DMS153 treated with DMSO at 0.1 percent for 48 hours (cell line): ENCODE data around the gene IL1RL2.

Experiments used
- DNase-seq: peaks from one replicate; lab custom pipeline; 2025; ENCODE audit not compliant: unreplicated experiment; lab: John Stamatoyannopoulos, UW

The IL1RL2 gene

DNA sequence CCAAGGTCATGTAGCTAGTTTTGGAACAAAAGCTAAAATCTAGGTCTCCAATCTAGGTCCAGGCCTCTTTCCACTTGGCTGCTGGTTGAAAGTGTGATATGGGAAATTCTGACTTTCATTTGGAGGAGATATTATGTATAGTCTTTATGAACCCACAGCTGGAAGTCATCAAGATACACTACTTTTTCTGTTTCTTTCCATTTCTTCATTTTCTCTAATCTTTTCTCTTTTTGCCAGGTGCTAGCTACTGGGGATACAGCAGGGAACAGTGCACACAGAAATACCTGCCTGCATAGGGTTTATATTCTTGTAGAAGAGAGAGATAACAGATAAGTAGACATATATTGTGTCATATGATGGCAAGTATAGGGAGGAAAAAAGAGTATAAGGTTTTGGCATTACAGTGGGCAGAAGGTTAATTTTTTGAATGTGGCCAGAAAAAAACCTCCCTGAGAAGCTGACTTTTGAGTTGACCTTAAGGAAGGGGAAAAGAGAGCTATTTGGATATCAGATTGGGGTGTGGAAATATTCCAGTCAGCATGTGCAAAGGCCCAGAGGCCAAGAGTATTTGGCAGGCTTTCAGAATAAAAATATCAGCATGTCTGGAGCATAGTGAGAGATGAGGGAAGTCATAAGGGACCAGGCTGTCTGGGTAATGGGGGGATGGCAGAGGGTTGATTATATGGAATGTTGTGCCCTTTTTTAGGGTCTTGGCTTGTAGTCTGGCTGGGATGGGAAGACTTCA lies 28.6 kb upstream of the IL1RL2 start:
- DNase-seq: no peak

DNA sequence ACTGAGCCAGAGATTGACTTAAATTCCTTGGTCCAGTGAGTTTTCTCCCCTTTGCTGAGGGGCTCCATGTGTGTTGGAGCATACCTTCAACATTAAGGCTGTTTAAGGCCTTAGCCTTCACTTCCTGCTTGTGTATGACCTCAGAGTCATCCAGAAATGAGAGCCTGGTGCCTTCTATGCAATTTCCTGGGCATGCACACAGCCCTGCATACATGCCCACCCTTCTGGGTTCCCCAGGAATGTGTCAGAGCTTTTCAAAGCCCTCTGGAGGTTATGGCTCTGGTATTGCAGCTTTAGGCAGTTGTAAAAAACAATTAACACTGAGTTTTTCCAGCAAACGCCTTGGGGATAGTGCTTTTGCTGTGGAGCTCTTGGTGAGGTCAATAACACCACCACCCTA lies 27.5 kb upstream of the IL1RL2 start:
- no peak for DNase-seq

DNA sequence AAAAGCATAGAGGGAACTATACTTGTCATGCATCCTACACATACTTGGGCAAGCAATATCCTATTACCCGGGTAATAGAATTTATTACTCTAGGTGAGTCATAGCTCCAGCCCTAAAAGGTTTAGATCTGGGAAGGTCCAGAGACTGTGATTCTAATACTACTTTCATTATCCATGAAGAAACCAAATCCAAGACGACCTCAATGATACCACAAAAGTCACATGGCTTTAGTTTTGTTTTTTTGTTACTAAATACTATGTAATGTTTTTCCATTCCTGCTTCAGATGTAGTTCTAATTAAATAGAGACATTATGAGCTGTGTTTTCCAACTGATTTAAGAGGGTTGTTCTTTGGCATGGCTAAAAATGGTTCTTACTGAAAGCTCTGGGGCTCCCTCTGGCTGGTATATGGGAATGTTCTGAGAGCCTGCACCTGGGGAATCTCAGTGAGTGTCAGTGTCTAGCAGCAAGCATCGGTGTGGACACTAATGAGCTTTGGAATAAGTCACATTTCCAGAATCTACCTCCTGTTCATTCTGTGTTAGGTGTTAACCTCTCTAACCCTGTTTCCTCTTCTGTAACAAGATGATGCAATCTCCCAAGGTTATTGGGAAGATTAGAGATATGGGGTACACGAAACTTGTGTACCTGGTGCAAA lies 20.5 kb upstream of the IL1RL2 start:
- no peak for DNase-seq

DNA sequence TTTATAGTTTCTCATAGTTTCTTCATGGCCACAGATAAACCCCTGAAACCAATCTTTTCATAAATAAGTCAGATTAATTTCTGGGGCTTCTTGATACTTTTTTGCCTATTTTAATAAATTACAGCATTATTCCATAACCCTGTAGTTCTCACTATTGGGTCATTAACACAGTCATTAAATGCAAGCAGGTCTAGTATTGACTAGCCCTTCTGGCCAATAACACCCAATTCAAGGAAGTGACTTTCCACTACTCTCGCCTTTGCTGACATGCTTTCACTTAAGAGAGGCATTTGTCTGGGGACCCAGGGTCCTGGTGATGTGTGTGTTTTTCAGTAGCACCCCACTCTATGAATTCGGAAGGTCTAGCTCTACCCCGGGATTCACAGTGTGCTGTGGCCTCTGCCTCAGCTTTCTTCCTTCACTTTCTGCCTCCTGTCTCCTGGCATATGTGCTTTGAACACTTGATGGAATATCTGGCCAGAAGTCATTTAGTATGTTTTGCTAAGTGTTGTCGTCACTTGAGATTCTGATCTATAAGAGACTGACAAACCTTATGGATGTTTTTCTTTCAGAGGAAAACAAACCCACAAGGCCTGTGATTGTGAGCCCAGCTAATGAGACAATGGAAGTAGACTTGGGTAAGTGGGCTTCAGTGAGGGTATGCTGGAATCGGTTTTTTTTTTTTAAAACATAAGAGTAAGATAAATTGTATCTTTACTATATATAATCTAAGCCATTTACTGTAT lies 18.6 kb upstream of the IL1RL2 start:
- DNase-seq: no peak

DNA sequence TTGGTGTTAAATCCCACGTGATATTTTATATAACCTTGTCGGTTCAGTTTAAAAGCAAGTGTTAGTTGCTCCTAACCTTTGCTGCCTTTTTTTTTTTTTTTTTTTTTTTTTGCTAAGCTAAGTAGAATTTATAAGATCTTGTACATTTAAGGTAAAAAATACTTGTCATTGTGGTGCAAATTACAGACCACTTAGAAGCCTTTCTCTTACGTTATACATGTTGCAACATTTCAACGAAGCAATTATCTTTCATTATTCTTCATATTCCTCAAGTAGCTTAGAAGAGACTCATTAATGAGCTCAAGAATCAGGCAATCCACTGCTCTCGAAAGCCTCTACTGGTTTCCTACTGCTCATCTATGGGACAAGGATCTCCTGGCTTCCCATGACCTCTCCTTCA lies 14.9 kb upstream of the IL1RL2 start:
- DNase-seq: no peak

DNA sequence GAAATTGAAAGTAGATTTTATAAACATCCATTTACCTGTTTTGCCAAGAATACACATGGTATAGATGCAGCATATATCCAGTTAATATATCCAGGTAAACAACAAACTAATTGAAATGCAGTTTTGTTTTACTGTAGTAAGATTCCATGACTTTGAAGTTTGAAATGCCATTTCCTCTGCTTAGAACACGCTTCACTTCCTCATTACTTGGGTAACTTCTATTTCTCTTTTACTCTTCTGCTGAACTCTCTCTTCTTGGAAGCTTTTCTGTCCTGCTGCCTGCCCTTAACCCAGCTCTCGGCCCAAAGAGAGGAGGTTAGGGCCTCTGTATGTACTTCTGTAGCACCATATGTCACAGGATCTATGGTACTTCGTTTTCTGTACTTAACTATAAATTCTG lies 14.1 kb upstream of the IL1RL2 start:
- DNase-seq: no peak

DNA sequence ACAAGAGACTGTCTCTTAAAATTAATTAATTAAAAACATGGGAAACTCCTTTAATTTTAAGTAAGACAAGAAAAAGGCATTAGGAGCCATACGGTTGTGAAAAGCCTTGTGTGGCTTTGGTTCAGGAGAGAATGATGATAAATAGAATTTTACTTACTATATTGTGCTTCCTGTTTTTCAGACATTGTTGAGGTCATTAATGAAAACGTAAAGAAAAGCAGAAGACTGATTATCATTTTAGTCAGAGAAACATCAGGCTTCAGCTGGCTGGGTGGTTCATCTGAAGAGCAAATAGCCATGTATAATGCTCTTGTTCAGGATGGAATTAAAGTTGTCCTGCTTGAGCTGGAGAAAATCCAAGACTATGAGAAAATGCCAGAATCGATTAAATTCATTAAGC lies 10.7 kb upstream of the IL1RL2 start:
- DNase-seq: no peak

DNA sequence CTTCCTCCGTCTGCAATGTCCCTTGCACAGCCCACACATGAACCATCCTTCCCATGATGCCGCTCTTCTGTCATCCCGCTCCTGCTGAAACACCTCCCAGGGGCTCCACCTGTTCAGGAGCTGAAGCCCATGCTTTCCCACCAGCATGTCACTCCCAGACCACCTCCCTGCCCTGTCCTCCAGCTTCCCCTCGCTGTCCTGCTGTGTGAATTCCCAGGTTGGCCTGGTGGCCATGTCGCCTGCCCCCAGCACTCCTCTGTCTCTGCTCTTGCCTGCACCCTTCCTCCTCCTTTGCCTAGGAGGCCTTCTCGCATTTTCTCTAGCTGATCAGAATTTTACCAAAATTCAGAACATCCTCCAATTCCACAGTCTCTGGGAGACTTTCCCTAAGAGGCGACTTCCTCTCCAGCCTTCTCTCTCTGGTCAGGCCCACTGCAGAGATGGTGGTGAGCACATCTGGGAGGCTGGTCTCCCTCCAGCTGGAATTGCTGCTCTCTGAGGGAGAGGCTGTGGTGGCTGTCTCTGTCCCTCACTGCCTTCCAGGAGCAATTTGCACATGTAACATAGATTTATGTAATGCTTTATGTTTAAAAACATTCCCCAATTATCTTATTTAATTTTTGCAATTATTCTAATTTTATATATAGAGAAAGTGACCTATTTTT lies 8.9 kb upstream of the IL1RL2 start:
- DNase-seq: no peak

DNA sequence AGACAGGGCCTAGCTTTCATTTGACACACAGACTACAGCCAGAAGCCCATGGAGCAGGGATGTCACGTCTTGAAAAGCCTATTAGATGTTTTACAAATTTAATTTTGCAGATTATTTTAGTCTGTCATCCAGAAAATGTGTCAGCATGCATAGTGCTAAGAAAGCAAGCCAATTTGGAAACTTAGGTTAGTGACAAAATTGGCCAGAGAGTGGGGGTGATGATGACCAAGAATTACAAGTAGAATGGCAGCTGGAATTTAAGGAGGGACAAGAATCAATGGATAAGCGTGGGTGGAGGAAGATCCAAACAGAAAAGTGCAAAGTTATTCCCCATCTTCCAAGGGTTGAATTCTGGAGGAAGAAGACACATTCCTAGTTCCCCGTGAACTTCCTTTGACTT lies 7.8 kb upstream of the IL1RL2 start:
- no peak for DNase-seq

DNA sequence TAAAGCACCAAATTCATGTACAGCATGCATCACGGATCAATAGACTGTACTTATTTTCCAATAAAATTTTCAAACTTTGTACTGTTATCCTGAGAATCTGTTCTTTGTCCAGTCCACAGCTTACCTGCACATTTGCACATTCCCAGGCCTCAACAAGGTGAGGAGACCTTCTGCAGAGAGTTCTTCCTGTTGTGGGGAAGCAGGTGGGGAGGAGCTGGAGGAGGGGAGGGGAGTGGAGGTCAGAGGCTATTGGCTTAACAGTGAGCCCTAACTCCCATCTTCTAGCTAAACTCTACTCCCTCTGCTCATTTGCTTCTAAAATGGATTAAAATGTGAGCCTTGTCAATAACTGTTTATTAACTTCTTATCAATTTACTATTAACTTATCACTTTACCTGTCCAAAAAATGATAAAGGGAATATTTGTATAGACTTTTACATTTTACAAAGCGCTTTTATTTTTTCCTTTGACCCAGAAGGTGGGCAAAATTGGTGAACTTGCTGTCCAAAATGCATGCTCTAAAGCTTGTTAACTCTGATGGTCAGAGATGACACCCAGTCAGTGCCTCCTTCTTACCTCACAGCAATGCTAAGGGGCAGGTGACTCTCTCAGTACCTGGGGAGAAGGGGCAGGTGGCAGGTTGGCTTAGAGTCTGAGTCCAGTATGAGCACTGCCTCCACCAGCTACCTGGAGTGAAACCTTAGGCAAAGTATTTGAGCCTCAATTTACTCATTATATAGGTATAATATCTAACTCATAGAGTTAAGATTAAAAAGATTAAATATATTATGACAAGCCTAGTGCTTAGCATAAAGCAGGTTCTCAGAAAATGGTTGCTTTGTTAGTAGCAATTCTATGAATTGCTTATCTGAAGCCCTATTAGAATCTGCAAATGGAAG lies 6.8 kb upstream of the IL1RL2 start:
- no peak for DNase-seq

DNA sequence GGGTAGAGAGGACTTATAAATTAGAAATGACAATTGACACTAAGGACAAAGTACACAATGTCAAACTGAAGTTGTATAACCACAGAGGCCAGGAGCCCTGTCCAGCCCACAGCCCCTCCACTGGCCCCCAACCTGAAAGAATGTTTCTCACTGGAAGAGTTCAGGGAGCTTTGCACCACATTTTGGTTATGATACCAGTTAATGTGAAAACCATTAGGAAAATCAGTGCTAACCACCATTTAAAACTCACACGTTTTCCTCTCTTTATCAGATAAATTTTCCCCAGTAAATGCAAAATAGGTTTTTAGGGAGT lies 6.2 kb upstream of the IL1RL2 start:
- DNase-seq: no peak

DNA sequence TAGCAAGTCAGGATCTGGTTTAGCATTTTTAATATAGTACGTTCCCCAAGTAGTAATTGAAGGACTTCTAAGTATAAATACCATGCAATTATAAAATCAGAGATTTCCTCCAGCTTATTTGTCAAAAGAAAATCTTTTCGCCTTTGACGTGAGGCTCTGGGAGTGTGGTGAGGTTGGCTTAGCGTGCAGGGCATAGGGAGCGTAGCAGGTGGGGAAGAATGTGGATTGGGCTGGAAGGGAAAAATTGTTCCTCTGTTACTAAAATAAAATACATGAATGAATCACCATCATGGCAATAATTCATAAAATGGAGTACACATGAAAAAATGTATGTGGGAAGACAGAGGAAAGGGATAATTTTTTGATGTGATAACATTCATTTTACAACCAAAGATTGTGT lies 5.4 kb upstream of the IL1RL2 start:
- no peak for DNase-seq

DNA sequence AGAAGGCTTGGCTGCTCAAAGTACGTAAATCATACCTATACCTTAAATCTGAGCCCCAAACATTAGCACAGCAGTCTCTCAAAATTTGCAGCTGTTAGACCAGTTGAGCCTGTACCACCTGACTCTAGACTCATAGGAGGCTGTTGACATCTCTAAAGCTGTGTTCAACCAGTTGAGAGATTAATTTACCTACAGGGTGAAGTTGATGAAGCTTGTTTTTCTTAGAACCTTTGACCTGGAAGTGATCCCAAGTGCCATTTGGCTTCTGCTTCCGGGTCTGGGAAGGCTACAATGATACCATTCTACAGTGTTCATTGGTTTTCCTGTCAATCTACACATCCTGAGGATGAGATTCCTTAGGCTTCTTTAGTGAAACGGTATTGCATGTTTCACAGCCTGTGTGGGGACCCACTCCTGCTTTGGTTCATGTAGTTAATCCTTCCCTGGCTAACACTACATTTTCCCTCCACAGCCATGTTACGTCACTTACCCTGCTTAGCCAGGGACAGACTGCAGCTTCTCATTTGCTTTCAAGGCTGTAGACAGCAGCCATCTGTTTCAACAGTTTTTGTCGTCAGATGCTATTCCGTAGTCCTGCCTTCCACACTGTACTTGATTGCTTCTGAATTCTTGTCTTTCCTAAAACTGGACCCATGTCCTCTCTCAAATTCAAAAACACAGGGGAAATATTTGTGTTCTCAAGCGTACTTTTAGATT lies 4.7 kb upstream of the IL1RL2 start:
- no peak for DNase-seq

DNA sequence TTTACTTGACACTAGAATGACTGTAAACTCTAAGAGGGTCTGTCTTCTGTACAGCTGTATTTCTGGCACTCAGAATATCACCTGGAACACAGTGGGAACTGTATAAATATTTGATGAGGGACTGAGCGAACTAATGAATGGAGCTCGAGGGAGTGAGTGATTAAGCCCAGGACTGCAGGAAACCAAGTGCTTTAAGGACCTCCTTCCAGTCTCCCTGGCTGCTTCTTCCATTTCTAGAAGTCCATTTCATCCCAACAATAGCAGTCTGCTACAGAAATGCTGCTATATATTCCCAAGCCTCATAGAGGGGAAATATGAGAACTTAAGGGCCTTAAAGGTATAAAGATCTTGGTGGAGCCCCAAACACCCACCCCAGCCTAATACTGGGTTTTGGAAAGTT lies 2.8 kb upstream of the IL1RL2 start:
- DNase-seq: no peak

DNA sequence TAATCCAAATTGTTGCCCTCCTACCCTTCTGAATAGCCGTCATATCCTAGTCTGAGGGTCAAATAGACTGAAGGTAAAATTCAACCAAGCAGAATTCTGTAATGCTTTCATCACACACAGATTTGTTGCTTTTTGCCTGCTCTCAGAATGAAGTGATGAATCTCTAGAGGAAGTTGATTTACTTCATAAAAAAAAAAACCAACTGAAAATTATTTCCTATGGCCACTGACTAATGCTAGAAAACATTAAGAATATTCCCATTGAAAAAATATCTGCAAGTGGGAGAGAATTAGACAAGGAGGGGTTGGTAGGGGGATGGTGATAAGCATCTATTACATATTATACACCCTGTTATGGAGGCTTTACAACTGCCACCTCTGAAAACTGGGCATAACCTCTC lies 2.3 kb upstream of the IL1RL2 start:
- no peak for DNase-seq

DNA sequence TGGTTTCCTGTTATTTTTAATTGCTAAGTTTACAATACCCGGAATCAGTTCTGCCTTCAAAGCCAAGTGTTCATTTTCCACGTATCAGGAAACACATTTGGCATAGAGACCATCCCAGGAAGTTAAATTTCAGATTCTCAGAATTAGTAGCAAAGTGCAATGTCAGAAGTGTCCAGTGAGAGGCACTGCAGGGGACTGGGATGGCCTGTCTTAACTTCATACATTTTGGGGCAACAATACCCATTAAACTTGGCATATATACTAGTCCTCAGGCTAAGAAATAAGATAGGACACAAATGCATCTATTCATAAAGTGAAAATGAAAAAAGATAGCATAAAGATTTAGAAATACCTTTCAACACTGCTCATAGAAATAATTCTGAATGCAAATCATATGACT lies 1.5 kb upstream of the IL1RL2 start:
- DNase-seq: no peak

DNA sequence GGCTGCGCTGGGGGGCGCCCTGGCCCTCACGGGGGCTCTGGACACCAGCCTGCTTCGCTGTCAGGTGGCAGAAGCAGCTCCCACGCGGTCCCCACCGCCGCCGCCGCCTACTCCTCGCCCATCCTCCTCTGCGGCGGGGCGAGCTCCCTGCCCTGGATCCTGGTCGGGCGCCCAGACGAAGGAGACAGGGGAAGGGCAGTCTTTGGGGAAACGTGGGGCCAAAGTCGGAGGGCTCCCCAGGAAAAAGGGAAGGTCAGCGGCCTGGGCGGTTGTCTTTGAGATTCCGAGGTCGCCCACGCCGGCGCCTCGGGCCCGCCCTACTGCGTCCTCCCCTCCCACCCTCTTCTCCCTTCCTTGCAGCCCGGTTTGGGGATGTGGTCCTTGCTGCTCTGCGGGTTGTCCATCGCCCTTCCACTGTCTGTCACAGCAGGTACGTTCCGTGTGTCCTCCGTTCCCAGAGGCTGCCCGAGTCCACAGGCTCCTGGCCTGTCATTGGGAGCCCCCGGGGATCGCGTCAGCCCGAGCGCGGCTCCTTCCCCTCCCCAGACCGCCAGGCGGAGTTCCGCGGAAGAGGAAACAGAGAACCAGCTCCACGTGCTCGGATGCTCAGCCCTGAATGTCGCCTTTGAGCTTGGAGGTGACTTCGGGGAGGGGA lies 800 bp downstream of the IL1RL2 start:
- no peak for DNase-seq

DNA sequence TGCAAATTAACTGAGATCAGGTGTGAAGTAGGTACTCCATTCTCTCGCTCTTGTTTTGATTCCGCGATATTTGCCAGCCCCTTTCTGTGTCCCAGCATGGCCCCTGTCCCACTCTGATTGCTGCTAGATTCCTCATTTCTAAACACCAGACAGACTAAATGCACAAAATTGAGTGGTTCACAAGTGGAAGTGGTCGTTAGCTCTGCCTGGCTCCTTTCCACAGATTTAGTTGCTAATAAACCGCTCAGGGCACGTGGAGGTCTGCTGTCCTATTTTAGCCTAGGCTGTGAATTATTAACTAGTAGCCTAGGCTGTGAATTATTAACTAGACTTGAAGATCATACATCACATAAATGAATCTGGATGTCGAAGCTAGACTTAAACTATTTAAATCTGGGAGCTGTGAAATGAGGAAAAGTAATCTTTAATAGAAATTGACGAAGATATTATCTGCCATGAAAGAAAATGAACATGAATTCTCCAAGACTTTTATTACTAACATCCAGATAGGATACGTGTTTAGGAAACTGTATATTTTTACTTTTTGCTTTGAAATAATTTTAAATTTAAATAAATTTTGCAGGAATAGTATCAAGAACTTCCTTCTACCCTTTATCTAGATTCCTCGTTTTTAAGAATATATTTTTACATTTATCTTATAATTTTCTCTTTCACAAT lies 3.7 kb downstream of the IL1RL2 start:
- DNase-seq: no peak

DNA sequence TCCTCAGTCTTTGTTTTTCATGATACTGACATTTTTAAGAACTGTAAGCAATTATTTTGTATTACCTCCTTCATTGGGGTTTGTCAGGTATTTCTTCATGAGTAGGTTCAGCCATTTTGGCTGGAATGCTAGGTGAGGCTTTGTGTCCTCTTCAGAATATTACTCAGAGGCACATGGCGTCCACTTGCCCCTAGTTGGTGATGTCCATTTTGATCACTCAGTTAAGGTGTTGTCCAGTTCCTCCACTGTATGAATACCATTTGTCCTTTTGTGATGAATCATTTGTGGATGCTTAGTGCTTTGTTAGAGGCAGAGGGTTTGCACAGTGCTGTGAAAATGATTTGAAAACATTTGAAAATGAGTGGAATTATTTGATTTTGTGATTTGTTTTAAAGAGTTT lies 4.7 kb downstream of the IL1RL2 start:
- no peak for DNase-seq
